ENCODE data around the gene ABHD2.
"Not testable (repeated sequence)": the region's sequence is repeated elsewhere in the genome, so short reads cannot be mapped to it uniquely, and the experiment has no call there.

Gene ABHD2

GRCh38 chr15:89075846-89076245 is 12.4 kb upstream of the ABHD2 start:
- no peak for DNase-seq

- DNase-seq: no peak
Measured at GRCh38 chr15:89077750-89078149, 10.5 kb upstream of the ABHD2 start.

- no peak for DNase-seq
Measured at GRCh38 chr15:89078851-89079810, 9.1 kb upstream of the ABHD2 start.

- no peak for DNase-seq
Measured at GRCh38 chr15:89081878-89082277, 6.4 kb upstream of the ABHD2 start.

GRCh38 chr15:89083246-89083645 is 5.0 kb upstream of the ABHD2 start:
- no peak for DNase-seq

GRCh38 chr15:89085289-89085926 is 2.8 kb upstream of the ABHD2 start:
- DNase-seq: no peak

GRCh38 chr15:89085933-89086332 is 2.3 kb upstream of the ABHD2 start:
- DNase-seq: not testable (repeated sequence)

- DNase-seq: not testable (repeated sequence)
Measured at GRCh38 chr15:89086390-89086789, 1.9 kb upstream of the ABHD2 start.

- no peak for DNase-seq
Measured at GRCh38 chr15:89087161-89087829, 961 bp upstream of the ABHD2 start.

- no peak for DNase-seq
Measured at GRCh38 chr15:89088605-89089315, 504 bp downstream of the ABHD2 start.

GRCh38 chr15:89089316-89090230 is 1.3 kb downstream of the ABHD2 start:
- DNase-seq: no peak

GRCh38 chr15:89090791-89091626 is 2.8 kb downstream of the ABHD2 start:
- DNase-seq: peak; percentile 66

- DNase-seq: no peak
Measured at GRCh38 chr15:89091627-89092220, 3.5 kb downstream of the ABHD2 start.

GRCh38 chr15:89093509-89093908 is 5.3 kb downstream of the ABHD2 start:
- DNase-seq: no peak

GRCh38 chr15:89095073-89095472 is 6.8 kb downstream of the ABHD2 start:
- DNase-seq: no peak

GRCh38 chr15:89095556-89095955 is 7.3 kb downstream of the ABHD2 start:
- no peak for DNase-seq

GRCh38 chr15:89096664-89097063 is 8.4 kb downstream of the ABHD2 start:
- DNase-seq: no peak

- DNase-seq: no peak
Measured at GRCh38 chr15:89097313-89097712, 9.1 kb downstream of the ABHD2 start.

GRCh38 chr15:89098281-89098680 is 10.0 kb downstream of the ABHD2 start:
- no peak for DNase-seq

- DNase-seq: no peak
Measured at GRCh38 chr15:89099968-89100367, 11.7 kb downstream of the ABHD2 start.

All from CD4-positive, alpha-beta T cell treated with Interleukin-15 for 1 hour (primary cell).